GM23338 (cell line): ENCODE measurements around the gene NPAT. TPM values are rescaled to one million over a fixed set of nuclear protein-coding genes. Genes with fewer than 3 reads are reported as not detected.

ENCODE experiments used
- polyA plus RNA-seq: library from polyadenylated mRNA; unstranded; fragments of >200 nt; fragmentation: Nextera tagmentation; extraction: Ambion mirVana; gene quantifications from 2 replicates; pipeline ENCODE4 v1.2.1, GENCODE V29; 2016
- small RNA-seq: library from RNA; depleted of rRNA; stranded (forward); fragments of <200 nt; gene quantifications from one replicate; pipeline ENCODE3, GENCODE V24; 2014; ENCODE audit warnings: low replicate concordance
- total RNA-seq: library from RNA; depleted of rRNA; stranded (reverse); fragments of >200 nt; shearing (Covaris generic); gene quantifications from 2 replicates; pipeline ENCODE4 v1.2.3, GENCODE V29; 2014; rRNA removed

NPAT gene
- total and polyA plus RNA-seq, 2 experiments from 2014 or later: 24.2 to 25.1 TPM

Small RNA genes within 50 kb of the gene (small RNA-seq; reads per million reads assigned to genes)
- not detected for gene RF00019

Other genes starting within 250 kb of the NPAT start
- gene CUL5, start 213.7 kb downstream of the NPAT start, total RNA-seq: 23.2 and 26.0 TPM in 2 replicates
- gene CUL5, start 213.7 kb downstream of the NPAT start, polyA plus RNA-seq: 31.5 and 40.9 TPM in 2 replicates
- gene ACAT1, start 101.1 kb downstream of the NPAT start, total RNA-seq: 53.6 and 128 TPM in 2 replicates
- 41.9 and 43.9 TPM in 2 replicates for gene ACAT1, start 101.1 kb downstream of the NPAT start, polyA plus RNA-seq
- gene ATM, start 429 bp upstream of the NPAT start, total RNA-seq: 44.2 and 59.3 TPM in 2 replicates
- gene ATM, start 429 bp upstream of the NPAT start, polyA plus RNA-seq: 23.2 and 27.6 TPM in 2 replicates
- gene C11orf65, start 244.9 kb upstream of the NPAT start, total RNA-seq: 0.21 TPM in 1 of 2 replicates, not detected in the other
- 0.64 and 1.7 TPM in 2 replicates for gene C11orf65, start 244.9 kb upstream of the NPAT start, polyA plus RNA-seq